Measurements from ENCODE around the gene IRAK2.

The IRAK2 gene

GRCh38 chr3:10274601-10275000 lies 109.9 kb downstream of the IRAK2 start:
- Histone ChIP-seq H3K9me3 (ENCODE audit: insufficient read depth, low read length, severe bottlenecking) (no peaks in the 10 kb centered on the region), H3K36me3 (ENCODE audit: insufficient read depth, low read length) (peaks cover 95% of the 10 kb centered on the region), H3K4me2 (ENCODE audit: insufficient read depth, low read length) (no peak overlapping the region), H3K4me3 (ENCODE audit: low read depth in 1 of 2, low read length in 2 of 2) (no peak overlapping the region), H4K20me1 (ENCODE audit: insufficient read depth, low read length) (peaks cover 64% of the 10 kb centered on the region), H3K4me1 (ENCODE audit: insufficient read depth, low read length) (no peaks in the 10 kb centered on the region), H3K27me3 (ENCODE audit: insufficient read depth, low read length, poor library complexity) (no peaks in the 10 kb centered on the region), H3K27ac (ENCODE audit: low read length) (no peak overlapping the region), H3K79me2 (ENCODE audit: insufficient read depth, low read length) (peaks cover 85% of the 10 kb centered on the region), H2AFZ (ENCODE audit: low read depth, low read length) (no peak overlapping the region), H3K9ac (ENCODE audit: low read depth, low read length) (no peak overlapping the region)
- ATAC-seq (ENCODE audit: insufficient read depth, low read depth) (no peak), DNase-seq (no peak)
- TF ChIP-seq EZH2 (IDR thresholded peaks at IDR 0.05; ENCODE audit: borderline replicate concordance, low read depth, low read length, severe bottlenecking) (no peak), CTCF (IDR thresholded peaks at IDR 0.05; ENCODE audit: borderline replicate concordance, extremely low read depth, low read length, poor library complexity, severe bottlenecking) (no peak)

GRCh38 chr3:10277115-10277625 lies 112.5 kb downstream of the IRAK2 start:
- peaks cover 93% of the 10 kb centered on the region for H3K36me3 ChIP-seq (ENCODE audit: insufficient read depth, low read length)
- no peak overlapping the region for H3K4me3 ChIP-seq (ENCODE audit: low read depth in 1 of 2, low read length in 2 of 2)
- H3K9ac ChIP-seq (ENCODE audit: low read depth, low read length): no peak overlapping the region
- H4K20me1 ChIP-seq (ENCODE audit: insufficient read depth, low read length): peaks cover 52% of the 10 kb centered on the region
- H3K4me1 ChIP-seq (ENCODE audit: insufficient read depth, low read length): no peaks in the 10 kb centered on the region
- no peak overlapping the region for H2AFZ ChIP-seq (ENCODE audit: low read depth, low read length)
- no peak overlapping the region for H3K27ac ChIP-seq (ENCODE audit: low read length)
- ATAC-seq (ENCODE audit: insufficient read depth, low read depth) (no peak), DNase-seq (no peak)
- peaks cover 59% of the 10 kb centered on the region for H3K79me2 ChIP-seq (ENCODE audit: insufficient read depth, low read length)
- H3K27me3 ChIP-seq (ENCODE audit: insufficient read depth, low read length, poor library complexity): no peaks in the 10 kb centered on the region
- TF ChIP-seq EZH2 (IDR thresholded peaks at IDR 0.05; ENCODE audit: borderline replicate concordance, low read depth, low read length, severe bottlenecking) (no peak), CTCF (IDR thresholded peaks at IDR 0.05; ENCODE audit: borderline replicate concordance, extremely low read depth, low read length, poor library complexity, severe bottlenecking) (no peak)
- no peaks in the 10 kb centered on the region for H3K9me3 ChIP-seq (ENCODE audit: insufficient read depth, low read length, severe bottlenecking)
- H3K4me2 ChIP-seq (ENCODE audit: insufficient read depth, low read length): no peak overlapping the region

GRCh38 chr3:10278501-10278900 lies 113.8 kb downstream of the IRAK2 start:
- H3K27ac ChIP-seq (ENCODE audit: low read length): no peak overlapping the region
- H3K9ac ChIP-seq (ENCODE audit: low read depth, low read length): no peak overlapping the region
- H2AFZ ChIP-seq (ENCODE audit: low read depth, low read length): no peak overlapping the region
- no peaks in the 10 kb centered on the region for H3K9me3 ChIP-seq (ENCODE audit: insufficient read depth, low read length, severe bottlenecking)
- peaks cover 43% of the 10 kb centered on the region for H4K20me1 ChIP-seq (ENCODE audit: insufficient read depth, low read length)
- no peaks in the 10 kb centered on the region for H3K27me3 ChIP-seq (ENCODE audit: insufficient read depth, low read length, poor library complexity)
- ATAC-seq (ENCODE audit: insufficient read depth, low read depth): no peak
- H3K4me1 ChIP-seq (ENCODE audit: insufficient read depth, low read length): no peaks in the 10 kb centered on the region
- H3K4me2 ChIP-seq (ENCODE audit: insufficient read depth, low read length): no peak overlapping the region
- no peak overlapping the region for H3K4me3 ChIP-seq (ENCODE audit: low read depth in 1 of 2, low read length in 2 of 2)
- H3K79me2 ChIP-seq (ENCODE audit: insufficient read depth, low read length): peaks cover 46% of the 10 kb centered on the region
- peaks cover 92% of the 10 kb centered on the region for H3K36me3 ChIP-seq (ENCODE audit: insufficient read depth, low read length)
- TF ChIP-seq EZH2 (IDR thresholded peaks at IDR 0.05; ENCODE audit: borderline replicate concordance, low read depth, low read length, severe bottlenecking) (no peak), CTCF (IDR thresholded peaks at IDR 0.05; ENCODE audit: borderline replicate concordance, extremely low read depth, low read length, poor library complexity, severe bottlenecking) (no peak)
- DNase-seq: no peak

Data from DND-41 (cell line).